ENCODE data around the gene SLIT3. TPM values are rescaled to one million over a fixed set of nuclear protein-coding genes. Genes with fewer than 3 reads are reported as not detected.

The SLIT3 gene
- total RNA-seq, 1 experiment from 2014 or later: 0.92 TPM

GRCh38 chr5:169248550-169248949 lies 52.4 kb downstream of the SLIT3 start:
- H3K4me2 ChIP-seq (ENCODE audit: insufficient read depth, insufficient read length, low read length): no peak overlapping the region
- no peaks in the 10 kb centered on the region for H3K4me1 ChIP-seq (ENCODE audit: insufficient read depth, low read length)
- H3K9ac ChIP-seq (ENCODE audit: extremely low read depth, insufficient read length, low read length): no peak overlapping the region
- no peak overlapping the region for H3K4me3 Mint-ChIP-seq
- no peak overlapping the region for H2BK5ac ChIP-seq (ENCODE audit: insufficient read length, low read length)
- H3K27me3 Mint-ChIP-seq (ENCODE audit: low read depth): peaks cover 31% of the 10 kb centered on the region
- no peak overlapping the region for H4K5ac ChIP-seq (ENCODE audit: insufficient read length, low read depth, low read length)
- no peak overlapping the region for H2BK20ac ChIP-seq (ENCODE audit: low read depth, low read length, poor library complexity, severe bottlenecking)
- H3K18ac ChIP-seq (ENCODE audit: insufficient read length, low read depth, low read length): no peak overlapping the region
- no peak for TF ChIP-seq CTCF (conservative IDR thresholded peaks at IDR 0.05)
- no peak overlapping the region for H3K27ac Mint-ChIP-seq
- H3K9me3 Mint-ChIP-seq: no peaks in the 10 kb centered on the region
- H3K23ac ChIP-seq (ENCODE audit: insufficient read length, low read depth, low read length): no peak overlapping the region
- no peak overlapping the region for H4K8ac ChIP-seq (replicated peaks; ENCODE audit: insufficient read length, low read depth, low read length)
- H3K4ac ChIP-seq (ENCODE audit: low read depth, low read length): no peak overlapping the region
- no peaks in the 10 kb centered on the region for H3K23me2 ChIP-seq (ENCODE audit: insufficient read length, low read depth, low read length, poor library complexity, severe bottlenecking)
- no peaks in the 10 kb centered on the region for H3K79me2 ChIP-seq (ENCODE audit: insufficient read depth, low read length)
- no peak overlapping the region for H3K14ac ChIP-seq (ENCODE audit: insufficient read depth, low read length)
- WGBS (ENCODE audit: extremely low coverage, insufficient read length, low lambda C conversion rate): no CpG with 5 or more reads among the region's 3 CpGs
- H3K27me3 ChIP-seq (ENCODE audit: insufficient read depth, low read length): no peaks in the 10 kb centered on the region
- no peak overlapping the region for H2AFZ ChIP-seq (ENCODE audit: low read length)
- H4K20me1 ChIP-seq (ENCODE audit: control insufficient read depth, insufficient read depth, insufficient read length): no peaks in the 10 kb centered on the region
- H2AK5ac ChIP-seq (ENCODE audit: insufficient read length, low read length): no peak overlapping the region
- no peak overlapping the region for H3K27ac ChIP-seq (ENCODE audit: insufficient read length, low read depth, low read length)
- no peaks in the 10 kb centered on the region for H3K9me3 ChIP-seq (ENCODE audit: control insufficient read depth, low read depth, low read length)
- no peak overlapping the region for H3T11ph ChIP-seq (ENCODE audit: low read length)
- H2BK120ac ChIP-seq (ENCODE audit: low read depth, low read length, poor library complexity, severe bottlenecking): no peak overlapping the region
- no peak overlapping the region for H2BK15ac ChIP-seq (ENCODE audit: low read depth, low read length)
- H3K4me1 Mint-ChIP-seq: no peaks in the 10 kb centered on the region
- H3K56ac ChIP-seq (ENCODE audit: insufficient read length, low read depth, low read length): no peak overlapping the region
- no peak overlapping the region for H2BK12ac ChIP-seq (ENCODE audit: insufficient read length, low read depth, low read length)
- H4K91ac ChIP-seq (ENCODE audit: insufficient read length, low read depth, low read length): no peak overlapping the region
- H3K79me1 ChIP-seq (ENCODE audit: insufficient read depth, low read depth, low read length, poor library complexity, severe bottlenecking): no peaks in the 10 kb centered on the region
- H3K36me3 Mint-ChIP-seq (ENCODE audit: insufficient read depth in 1 of 3, low read depth in 3 of 3): no peaks in the 10 kb centered on the region
- no peak for DNase-seq
